ENCODE measurements around the gene FTSJ3. TPM values are rescaled to one million over a fixed set of nuclear protein-coding genes. Genes with fewer than 3 reads are reported as not detected.

The FTSJ3 gene
- total and polyA plus RNA-seq, 8 donors: 32.1 to 88.5 (median 60.7) TPM

GRCh38 chr17:63842540-63843386, 15.3 kb upstream of the FTSJ3 start, which contains the start of gene SMARCD2:
Gene SMARCD2 (minus strand): TSS chr17:63842685. CDS start chr17:63842674, 11 bp downstream.
- DNase-seq (peak; percentile 97 to 100 (median 99)), ATAC-seq (peak; percentile 88)
- intact Hi-C loops (cut with DNase I): no loop called here
- Histone ChIP-seq H3K4me3 (peak within 1 kb of the TSS; percentile 87 to 90), H3K27ac (peak within 1 kb of the TSS; percentile 93), H3K36me3 (no peaks in the 10 kb centered on the region), H3K4me1 (peaks cover 27 to 49% of the 10 kb centered on the region in 2 donors), H3K27me3 (no peaks in the 10 kb centered on the region), H3K9me3 (no peaks in the 10 kb centered on the region)
- peak in 1 of 2 donors; percentile 5 for TF ChIP-seq CTCF (IDR thresholded peaks at IDR 0.05)

GRCh38 chr17:63842173-63842539, 14.7 kb upstream of the FTSJ3 start:
- Histone ChIP-seq H3K4me1 (peaks cover 28 to 55% of the 10 kb centered on the region in 2 donors), H3K27ac (peak overlapping the region; percentile 93), H3K36me3 (peaks cover 0 to 4% of the 10 kb centered on the region in 2 donors), H3K4me3 (peak overlapping the region; percentile 87 to 90), H3K9me3 (no peaks in the 10 kb centered on the region), H3K27me3 (no peaks in the 10 kb centered on the region)
- DNase-seq: peak in 2 of 4 donors; percentile 51 to 90
- intact Hi-C loops (cut with DNase I): no loop called here
- peak; percentile 2 for ATAC-seq
- no peak for TF ChIP-seq CTCF (IDR thresholded peaks at IDR 0.05)

- H3K27ac ChIP-seq: peak overlapping the region; percentile 93
- H3K36me3 ChIP-seq: peaks cover 0 to 10% of the 10 kb centered on the region in 2 donors
- no peak for TF ChIP-seq CTCF (IDR thresholded peaks at IDR 0.05)
- intact Hi-C loops (cut with DNase I): no loop called here
- DNase-seq (peak; percentile 59 to 88 (median 78)), ATAC-seq (peak; percentile 1)
- no peaks in the 10 kb centered on the region for H3K27me3 ChIP-seq
- H3K9me3 ChIP-seq: no peaks in the 10 kb centered on the region
- peak overlapping the region; percentile 87 to 90 for H3K4me3 ChIP-seq
- peaks cover 28 to 55% of the 10 kb centered on the region in 2 donors for H3K4me1 ChIP-seq
Observed at GRCh38 chr17:63841350-63842172, 14.1 kb upstream of the FTSJ3 start.

- peak overlapping the region; percentile 93 for H3K27ac ChIP-seq
- H3K36me3 ChIP-seq: peaks cover 0 to 18% of the 10 kb centered on the region in 2 donors
- peak overlapping the region; percentile 87 to 90 for H3K4me3 ChIP-seq
- DNase-seq (no peak), ATAC-seq (no peak)
- no peak for TF ChIP-seq CTCF (IDR thresholded peaks at IDR 0.05)
- H3K9me3 ChIP-seq: no peaks in the 10 kb centered on the region
- no peaks in the 10 kb centered on the region for H3K27me3 ChIP-seq
- intact Hi-C loops (cut with DNase I): no loop called here
- peaks cover 28 to 55% of the 10 kb centered on the region in 2 donors for H3K4me1 ChIP-seq
Observed at GRCh38 chr17:63840591-63841349, 13.3 kb upstream of the FTSJ3 start.

All from left lung (tissue), 10 donors.